ES-I3 (cell line): ENCODE measurements around the gene ESR2.
A peak's percentile ranks its signal among the peaks of the same experiment; 100 is the strongest.
"Not testable (repeated sequence)": the region's sequence is repeated elsewhere in the genome, so short reads cannot be mapped to it uniquely, and the experiment has no call there.

Source experiments
- H3K36me3 ChIP-seq: 2 replicates; pipeline ENCODE4 v1.6.1; 2013; ENCODE audit warnings: mild to moderate bottlenecking, low read length, control low read depth, moderate library complexity; ENCODE audit not compliant: insufficient read depth
- H3K4me1 ChIP-seq: 2 replicates; pipeline ENCODE4 v1.6.1; 2013; ENCODE audit warnings: mild to moderate bottlenecking, control low read depth, low read length; ENCODE audit not compliant: insufficient read depth
- H3K9ac ChIP-seq: 2 replicates; pipeline ENCODE4 v1.6.1; 2013; ENCODE audit warnings: low read depth, mild to moderate bottlenecking, low read length, moderate library complexity
- H3K9me3 ChIP-seq: 2 replicates; pipeline ENCODE4 v1.6.1; 2013; ENCODE audit warnings: mild to moderate bottlenecking, low read length, moderate library complexity; ENCODE audit not compliant: control insufficient read depth, insufficient read depth

ESR2 gene

GRCh38 chr14:64193821-64194220 is 100.3 kb downstream of the ESR2 start:
- H3K36me3 ChIP-seq, result no peaks in the 10 kb centered on the region
- H3K9me3 ChIP-seq, result no peaks in the 10 kb centered on the region
- H3K9ac ChIP-seq, result no peak overlapping the region

GRCh38 chr14:64191756-64192155 is 102.4 kb downstream of the ESR2 start:
- Histone ChIP-seq H3K4me1 (peaks cover 34% of the 10 kb centered on the region), H3K9ac (no peak overlapping the region), H3K9me3 (no peaks in the 10 kb centered on the region), H3K36me3 (no peaks in the 10 kb centered on the region)

More at GRCh38 chr14:64193821-64194220, 100.3 kb downstream of the ESR2 start:
- H3K4me1 ChIP-seq, result peaks cover 24% of the 10 kb centered on the region

GRCh38 chr14:64190974-64191502 is 103.1 kb downstream of the ESR2 start:
- H3K4me1 ChIP-seq, result peaks cover 33% of the 10 kb centered on the region
- no peaks in the 10 kb centered on the region for H3K36me3 ChIP-seq
- no peak overlapping the region for H3K9ac ChIP-seq

DNA sequence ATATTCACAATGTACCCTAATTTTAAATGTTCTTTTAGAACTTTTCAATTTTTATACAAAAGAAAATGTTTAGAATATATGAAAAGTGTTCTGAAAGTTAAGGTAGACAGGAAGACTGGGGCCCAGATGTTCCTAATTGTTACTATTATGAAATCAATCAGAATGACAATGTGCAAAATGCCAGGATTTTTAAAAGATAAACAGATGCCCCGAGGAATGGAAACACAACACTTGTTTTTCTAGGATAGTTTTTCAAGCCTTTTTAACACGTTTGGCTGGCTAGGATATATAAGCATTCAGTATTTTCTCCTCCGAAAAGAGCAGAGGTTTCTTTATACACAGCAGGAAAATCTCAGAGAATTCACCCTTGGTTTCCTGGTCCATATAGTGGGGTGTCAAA is 106.8 kb downstream of the ESR2 start:
- Histone ChIP-seq H3K36me3 (no peaks in the 10 kb centered on the region), H3K9me3 (no peaks in the 10 kb centered on the region; the same call in none of the 2 replicates), H3K9ac (no peak overlapping the region), H3K4me1 (peaks cover 22% of the 10 kb centered on the region)

More at GRCh38 chr14:64190974-64191502, 103.1 kb downstream of the ESR2 start:
- H3K9me3 ChIP-seq, result no peaks in the 10 kb centered on the region

DNA sequence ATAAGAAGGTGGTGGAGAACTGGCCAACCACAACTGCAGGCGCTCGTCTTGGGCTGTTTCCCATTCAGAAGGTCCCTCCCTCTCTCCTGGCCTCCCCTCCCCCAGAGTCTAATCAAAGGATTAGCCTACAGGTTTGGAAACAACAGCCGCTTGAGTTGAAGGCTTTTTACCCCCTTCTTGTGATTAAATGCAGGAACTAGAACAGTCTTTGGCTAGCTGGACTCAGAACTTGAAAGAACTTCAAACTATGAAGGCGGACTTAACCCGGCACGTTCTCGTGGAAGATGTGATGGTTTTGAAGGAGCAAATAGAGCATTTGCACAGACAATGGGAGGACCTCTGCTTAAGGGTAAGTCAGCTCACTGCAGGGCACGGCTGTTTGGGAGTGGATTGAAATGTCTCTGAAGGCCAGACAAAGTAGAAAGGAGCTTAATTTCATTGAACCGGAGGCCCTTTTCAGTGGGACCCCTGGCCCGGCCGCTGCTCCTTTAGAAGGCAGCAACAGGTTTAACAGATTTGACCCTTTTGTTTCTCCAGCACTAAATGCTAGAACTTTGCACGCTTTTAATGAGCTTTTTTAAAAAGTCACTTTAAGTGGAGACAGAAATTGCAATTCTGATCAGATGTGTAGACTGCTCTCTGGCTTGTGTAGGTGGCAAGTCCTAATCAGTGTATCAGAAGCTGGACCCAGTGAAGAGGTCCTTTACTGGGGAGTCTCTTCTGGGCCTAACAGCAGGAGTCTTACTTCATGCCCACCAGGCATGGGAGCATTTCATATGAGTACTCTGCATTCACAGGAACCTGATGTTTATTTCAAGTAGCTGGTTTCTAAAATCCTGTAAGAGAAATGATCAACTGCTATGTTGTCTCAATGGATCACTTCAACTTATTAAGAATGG is 107.7 kb downstream of the ESR2 start:
- peak overlapping the region; percentile 32; the same call in 1 of the 2 replicates for H3K9ac ChIP-seq
- H3K9me3 ChIP-seq, result no peaks in the 10 kb centered on the region; the same call in none of the 2 replicates
- no peaks in the 10 kb centered on the region for H3K36me3 ChIP-seq
- H3K4me1 ChIP-seq, result peaks cover 22% of the 10 kb centered on the region

- Histone ChIP-seq H3K9me3 (no peaks in the 10 kb centered on the region; the same call in none of the 2 replicates), H3K4me1 (peaks cover 22% of the 10 kb centered on the region), H3K36me3 (no peaks in the 10 kb centered on the region), H3K9ac (no peak overlapping the region)
These were observed 109.0 kb downstream of the ESR2 start for GRCh38 chr14:64185184-64185583.

GRCh38 chr14:64184103-64184729 is 110.0 kb downstream of the ESR2 start:
- Histone ChIP-seq H3K36me3 (no peaks in the 10 kb centered on the region), H3K9ac (no peak overlapping the region), H3K4me1 (peaks cover 22% of the 10 kb centered on the region), H3K9me3 (no peaks in the 10 kb centered on the region; the same call in none of the 2 replicates)

- H3K36me3 ChIP-seq, H3K9ac ChIP-seq: not testable (repeated sequence)
These were observed 111.3 kb downstream of the ESR2 start for GRCh38 chr14:64182908-64183307.

GRCh38 chr14:64178814-64179213 is 115.4 kb downstream of the ESR2 start:
- Histone ChIP-seq H3K36me3 (peaks cover 4% of the 10 kb centered on the region; the same call in 1 of the 2 replicates), H3K9me3 (no peaks in the 10 kb centered on the region), H3K9ac (no peak overlapping the region), H3K4me1 (no peaks in the 10 kb centered on the region)

More at GRCh38 chr14:64182908-64183307, 111.3 kb downstream of the ESR2 start:
- H3K9me3 ChIP-seq, result not testable (repeated sequence)
- peaks cover 18% of the 10 kb centered on the region for H3K4me1 ChIP-seq

DNA sequence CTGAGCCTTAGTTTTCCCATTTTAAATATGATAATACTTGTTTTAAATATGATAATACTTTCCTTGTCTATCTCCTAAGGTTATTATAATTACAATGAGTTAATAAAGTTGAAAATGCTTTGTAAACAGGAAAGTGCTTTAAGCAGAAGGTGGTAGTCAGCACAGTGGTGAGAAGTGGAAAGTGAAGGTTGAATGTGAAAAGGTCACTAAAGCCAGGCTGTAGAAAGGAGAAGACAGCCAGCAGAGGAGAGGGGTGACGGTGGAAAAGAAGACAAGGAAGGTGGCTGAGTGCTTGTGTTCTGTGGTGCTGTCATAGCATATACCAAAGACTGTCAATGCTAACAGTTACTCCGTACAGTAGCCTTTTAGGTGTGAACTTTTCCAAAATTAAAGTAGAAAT is 117.8 kb downstream of the ESR2 start:
- Histone ChIP-seq H3K4me1 (no peaks in the 10 kb centered on the region), H3K9ac (no peak overlapping the region), H3K36me3 (peaks cover 4% of the 10 kb centered on the region; the same call in 1 of the 2 replicates), H3K9me3 (no peaks in the 10 kb centered on the region)

GRCh38 chr14:64174922-64175782 is 119.0 kb downstream of the ESR2 start:
- peaks cover 4% of the 10 kb centered on the region; the same call in 1 of the 2 replicates for H3K36me3 ChIP-seq
- no peaks in the 10 kb centered on the region for H3K4me1 ChIP-seq
- H3K9ac ChIP-seq, result no peak overlapping the region

DNA sequence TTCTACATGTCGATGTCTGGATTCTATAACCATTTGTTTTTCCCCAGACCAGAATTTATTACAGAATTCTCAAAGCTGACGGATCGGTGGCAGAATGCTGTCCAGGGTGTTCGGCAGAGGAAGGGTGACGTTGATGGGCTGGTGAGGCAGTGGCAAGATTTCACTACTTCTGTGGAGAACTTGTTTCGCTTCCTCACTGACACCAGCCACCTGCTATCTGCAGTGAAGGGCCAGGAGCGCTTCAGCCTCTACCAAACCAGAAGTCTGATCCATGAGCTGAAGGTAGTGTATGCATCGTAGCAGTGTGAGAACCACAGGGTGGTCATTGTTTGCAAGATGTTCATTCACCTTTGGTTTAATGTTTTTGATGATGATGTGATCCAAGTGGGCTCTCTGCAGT is 124.0 kb downstream of the ESR2 start:
- no peaks in the 10 kb centered on the region for H3K36me3 ChIP-seq
- no peak overlapping the region for H3K9ac ChIP-seq
- H3K4me1 ChIP-seq, result no peaks in the 10 kb centered on the region
- no peaks in the 10 kb centered on the region for H3K9me3 ChIP-seq

More at GRCh38 chr14:64174922-64175782, 119.0 kb downstream of the ESR2 start:
- H3K9me3 ChIP-seq, result no peaks in the 10 kb centered on the region

GRCh38 chr14:64159588-64159987 is 134.6 kb downstream of the ESR2 start:
- Histone ChIP-seq H3K9ac (no peak overlapping the region), H3K36me3 (no peaks in the 10 kb centered on the region), H3K9me3 (no peaks in the 10 kb centered on the region), H3K4me1 (no peaks in the 10 kb centered on the region)

GRCh38 chr14:64158608-64159007 is 135.6 kb downstream of the ESR2 start:
- H3K9me3 ChIP-seq, result no peaks in the 10 kb centered on the region
- no peak overlapping the region for H3K9ac ChIP-seq
- no peaks in the 10 kb centered on the region for H3K4me1 ChIP-seq
- H3K36me3 ChIP-seq, result no peaks in the 10 kb centered on the region
